Endothelial cell of umbilical vein (primary cell): ENCODE results near the gene KRTAP2-1. TPM values are rescaled to one million over a fixed set of nuclear protein-coding genes. Genes with fewer than 3 reads are reported as not detected.

Experiments used
- BruUV-seq: library from RNA; stranded (reverse); fragments of 400-500 nt; replicated peaks from 2 replicates; lab custom pipeline; 2021; lab: Mats Ljungman, UMichigan
- CTCF ChIA-PET: fragments of 300-600, 350-600 bp; sonication (Branson Sonifier 250); formaldehyde crosslinking; loops from one replicate; lab custom pipeline; 2021; ENCODE audit warnings: antibody characterized with exemption, inconsistent platforms; lab: Charles Lee
- POLR2A ChIA-PET: fragments of 300-600, 350-600 bp; sonication (Branson Sonifier 250); formaldehyde crosslinking; loops from one replicate; lab custom pipeline; 2021; ENCODE audit warnings: antibody characterized with exemption, inconsistent platforms; lab: Charles Lee
- DNase-seq: peaks from one replicate; pipeline ENCODE4 v3.0.0-alpha.2; 2011; ENCODE audit warnings: low read depth, low spot score
- FAIRE-seq: peaks from 2 replicates; lab custom pipeline; 2011; peaks lifted over from hg19 to GRCh38; lab: Jason Lieb, UNC
- H2AFZ ChIP-seq: 2 replicates; pipeline ENCODE4 v1.6.0; 2012; ENCODE audit warnings: low read depth, low read length, control low read depth, inconsistent platforms
- H3K27ac ChIP-seq: 2 replicates; pipeline ENCODE4 v1.5.1; 2011; ENCODE audit warnings: low read depth, mild to moderate bottlenecking, control low read depth, low read length, moderate library complexity; ENCODE audit not compliant: insufficient read depth
- H3K27me3 ChIP-seq, 2 experiments: 2 replicates each; pipeline versions ENCODE4 v1.6.0 to v1.6.1; 2011; ENCODE audit warnings: low read length in 2 of 2, mixed read lengths in 1 of 2; ENCODE audit not compliant: control insufficient read depth in 2 of 2, insufficient read depth in 2 of 2
- H3K36me3 ChIP-seq, 2 experiments: 2 replicates in 1 of 2; 3 replicates in 1 of 2; pipeline ENCODE4 v1.5.1; 2011; ENCODE audit warnings: low read length in 2 of 2, mild to moderate bottlenecking in 1 of 2, moderate library complexity in 1 of 2; ENCODE audit not compliant: control insufficient read depth in 2 of 2, insufficient read depth in 2 of 2; ENCODE audit errors: extremely low read depth in 1 of 2
- H3K4me1 ChIP-seq: 3 replicates; pipeline ENCODE4 v1.5.1; 2011; ENCODE audit warnings: mild to moderate bottlenecking, low read length; ENCODE audit not compliant: control insufficient read depth, insufficient read depth; ENCODE audit errors: extremely low read depth
- H3K4me2 ChIP-seq: 2 replicates; pipeline ENCODE4 v1.6.1; 2011; ENCODE audit warnings: low read length, control low read depth, mixed read lengths; ENCODE audit not compliant: insufficient read depth
- H3K4me3 ChIP-seq, 3 experiments: fragments of 200-600 bp in 1 of 3; sonication (generic), shearing (Covaris generic) in 1 of 3; replicated peaks in 1 of 3; 2 replicates each; pipeline ENCODE4 v1.5.1; 2011 to 2016; ENCODE audit warnings: control low read depth in 3 of 3, low read length in 3 of 3, mild to moderate bottlenecking in 2 of 3, inconsistent platforms in 1 of 3, low read depth in 1 of 3, moderate library complexity in 1 of 3; ENCODE audit not compliant: insufficient read depth in 1 of 3
- H3K79me2 ChIP-seq: 2 replicates; pipeline ENCODE4 v1.6.0; 2012; ENCODE audit warnings: low read length, inconsistent platforms; ENCODE audit not compliant: control insufficient read depth, insufficient read depth
- H3K9ac ChIP-seq: replicated peaks from 2 replicates; pipeline ENCODE3; 2011; ENCODE audit warnings: low read length, control low read depth; ENCODE audit not compliant: insufficient read depth; ENCODE audit errors: extremely low read depth
- H3K9me1 ChIP-seq: replicated peaks from 3 replicates; pipeline ENCODE4 v1.6.0; 2011; ENCODE audit warnings: mild to moderate bottlenecking, low read length; ENCODE audit not compliant: control insufficient read depth, insufficient read depth; ENCODE audit errors: extremely low read depth
- H3K9me3 ChIP-seq: replicated peaks from 2 replicates; pipeline ENCODE4 v1.5.1; 2012; ENCODE audit warnings: low read length, inconsistent platforms; ENCODE audit not compliant: control insufficient read depth, insufficient read depth
- H4K20me1 ChIP-seq: replicated peaks from 2 replicates; pipeline ENCODE3; 2011; ENCODE audit warnings: mild to moderate bottlenecking, low read length; ENCODE audit not compliant: control insufficient read depth, insufficient read depth; ENCODE audit errors: extremely low read depth
- CTCF ChIP-seq, 2 donors: IDR thresholded peaks; 1 replicate in 1 of 2; 2 replicates in 1 of 2; pipeline ENCODE4 v1.5.1; 2011; ENCODE audit warnings: low read length in 2 of 2, mild to moderate bottlenecking in 2 of 2, moderate library complexity in 2 of 2, control low read depth in 1 of 2, inconsistent platforms in 1 of 2, low read depth in 1 of 2; ENCODE audit not compliant: insufficient read depth in 1 of 2; ENCODE audit errors: extremely low read depth in 1 of 2
- EZH2 ChIP-seq: IDR thresholded peaks from 2 replicates; pipeline ENCODE4 v1.6.1; 2012; ENCODE audit warnings: borderline replicate concordance, low read depth, mild to moderate bottlenecking, moderate library complexity, low read length, inconsistent platforms; ENCODE audit not compliant: severe bottlenecking
- FOS ChIP-seq: IDR thresholded peaks from 2 replicates; pipeline ENCODE4 v1.6.1; 2011; ENCODE audit warnings: mild to moderate bottlenecking, low read length, moderate library complexity, borderline replicate concordance; ENCODE audit not compliant: insufficient read depth
- GATA2 ChIP-seq: IDR thresholded peaks from 2 replicates; pipeline ENCODE4 v1.7.0; 2011; ENCODE audit warnings: low read depth, mild to moderate bottlenecking, moderate library complexity, mixed read lengths, low read length; ENCODE audit not compliant: insufficient read length, insufficient read depth
- JUN ChIP-seq: IDR thresholded peaks from 2 replicates; pipeline ENCODE4 v1.6.1; 2011; ENCODE audit warnings: borderline replicate concordance, low read depth; ENCODE audit not compliant: insufficient read length, insufficient read depth
- MAX ChIP-seq: IDR thresholded peaks from 2 replicates; pipeline ENCODE4 v1.6.1; 2011; ENCODE audit not compliant: insufficient read depth, insufficient read length
- MYC ChIP-seq: IDR thresholded peaks from one replicate; pipeline ENCODE4 v1.6.1; 2011; ENCODE audit warnings: mild to moderate bottlenecking, low read depth, low read length
- POLR2A ChIP-seq: IDR thresholded peaks from 2 replicates; pipeline ENCODE4 v1.6.1; 2012; ENCODE audit warnings: low read depth, mild to moderate bottlenecking, control low read depth, low read length
- POLR2AphosphoS5 ChIP-seq: IDR thresholded peaks from 2 replicates; pipeline ENCODE4 v1.6.1; 2012; ENCODE audit warnings: low read depth, mild to moderate bottlenecking, control low read depth, low read length, moderate library complexity; ENCODE audit not compliant: insufficient read depth
- dilution Hi-C: fragments of 300-500 bp; cut with MboI; formaldehyde crosslinking; loops from one replicate; pipeline ENCODE4 v1.15.0; 2019; ENCODE audit warnings: low sequenced_read_pairs; ENCODE audit not compliant: extremely low pct_ligation_motif_present
- intact Hi-C: fragments of 100-400 bp; cut with micrococcal nuclease; formaldehyde crosslinking; loops from one replicate; pipeline ENCODE4 v1.10.0; 2022
- polyA plus RNA-seq, 4 experiments: library from polyadenylated mRNA; depleted of rRNA in 3 of 4; stranded (reverse) in 3 of 4; unstranded in 1 of 4; fragments of >200 nt; gene quantifications; 2 replicates each; pipeline versions ENCODE4 v1.2.1 to v1.2.3, GENCODE V29; 2011 to 2012; ENCODE audit warnings: missing spikeins in 1 of 4
- total RNA-seq: library from RNA; stranded (reverse); gene quantifications from 2 replicates; pipeline ENCODE4 v1.2.3, GENCODE V29; 2021

KRTAP2-1 gene
- total and polyA plus RNA-seq, 2 donors (not counting 3 experiments of a cell fraction or from before 2014, with no cell fraction given): not detected

GRCh38 chr17:41067281-41067680 is 20.2 kb upstream of the KRTAP2-1 start:
- Histone ChIP-seq H3K4me1 (no peaks in the 10 kb centered on the region), H3K4me3 (no peak overlapping the region), H2AFZ (no peak overlapping the region), H3K9me3 (no peaks in the 10 kb centered on the region), H3K9ac (no peak overlapping the region), H3K4me2 (no peak overlapping the region), H3K27ac (no peak overlapping the region), H4K20me1 (no peaks in the 10 kb centered on the region), H3K27me3 (no peaks in the 10 kb centered on the region), H3K36me3 (no peaks in the 10 kb centered on the region), H3K79me2 (no peaks in the 10 kb centered on the region), H3K9me1 (no peaks in the 10 kb centered on the region)
- intact Hi-C loops (no loop called here), dilution Hi-C loops (no loop called here)
- ChIA-PET POLR2A (no interaction called here), CTCF (no interaction called here)
- FAIRE-seq (no peak), DNase-seq (no peak)
- no peak for TF ChIP-seq MYC
- TF ChIP-seq CTCF (IDR thresholded peaks at IDR 0.05; ENCODE audit: extremely low read depth in 1 of 2, insufficient read depth in 1 of 2, low read depth in 1 of 2, low read length in 2 of 2): no peak
- no peak for TF ChIP-seq JUN
- no peak for TF ChIP-seq GATA2
- no peak for TF ChIP-seq FOS
- TF ChIP-seq POLR2A: no peak
- no peak for TF ChIP-seq POLR2AphosphoS5
- TF ChIP-seq EZH2: no peak
- no peak for TF ChIP-seq MAX
- no TSS peak for BruUV-seq
